B cell (primary cell): Measurements from ENCODE around the gene FHIP2A. TPM values are rescaled to one million over a fixed set of nuclear protein-coding genes. Genes with fewer than 3 reads are reported as not detected.
"Not testable (repeated sequence)": the region's sequence is repeated elsewhere in the genome, so short reads cannot be mapped to it uniquely, and the experiment has no call there.

Experiments
- ATAC-seq: fragments of 200-7000 bp; cut with Tn5 transposase; one replicate; pipeline ENCODE4 v1.10.0; 2021; ENCODE audit warnings: low read depth, mild to moderate bottlenecking, moderate number of reproducible peaks, moderate library complexity
- CTCF ChIA-PET: fragments of 350-600 bp; sonication (Branson Sonifier 250); formaldehyde crosslinking; loops from one replicate; lab custom pipeline; 2021; ENCODE audit warnings: antibody characterized with exemption, inconsistent platforms; lab: Charles Lee
- POLR2A ChIA-PET: fragments of 350-600 bp; sonication (Branson Sonifier 250); formaldehyde crosslinking; loops from one replicate; lab custom pipeline; 2021; ENCODE audit warnings: antibody characterized with exemption; lab: Charles Lee
- DNase-seq: peaks from one replicate; pipeline ENCODE4 v3.0.0; 2013
- H2AFZ ChIP-seq: 2 replicates; pipeline ENCODE4 v1.6.1; 2012; ENCODE audit warnings: mild to moderate bottlenecking, low read depth, low read length; ENCODE audit not compliant: insufficient read depth, poor library complexity, severe bottlenecking
- H3K27ac ChIP-seq, 2 donors: 1 replicate in 1 of 2; 2 replicates in 1 of 2; pipeline ENCODE4 v1.5.1; 2012 to 2013; ENCODE audit warnings: low read length in 2 of 2, mild to moderate bottlenecking in 2 of 2, moderate library complexity in 1 of 2
- H3K27me3 ChIP-seq, 4 experiments: fragments of 200-600 bp in 1 of 4; sonication (generic) in 1 of 4; replicated peaks in 1 of 4; 1 replicate in 2 of 4; 2 replicates in 2 of 4; pipeline versions ENCODE4 v1.6.1 to v1.7.0; 2013 to 2016; ENCODE audit warnings: low read length in 3 of 4, mild to moderate bottlenecking in 2 of 4, mixed read lengths in 1 of 4, moderate library complexity in 1 of 4; ENCODE audit not compliant: insufficient read depth in 4 of 4, control insufficient read depth in 3 of 4; ENCODE audit errors: control extremely low read depth in 1 of 4
- H3K36me3 ChIP-seq, 2 experiments: replicated peaks in 1 of 2; 1 replicate in 1 of 2; 2 replicates in 1 of 2; pipeline versions ENCODE4 v1.6.1 to v1.7.1; 2013; ENCODE audit warnings: low read length in 1 of 2; ENCODE audit not compliant: insufficient read depth in 2 of 2, control insufficient read depth in 1 of 2; ENCODE audit errors: control extremely low read depth in 1 of 2, extremely low read depth in 1 of 2
- H3K4me1 ChIP-seq, 2 donors: fragments of 200-600 bp in 1 of 2; sonication (generic) in 1 of 2; 1 replicate in 1 of 2; 2 replicates in 1 of 2; pipeline versions ENCODE4 v1.5.1 to v1.6.1; 2013 to 2017; ENCODE audit warnings: low read length in 2 of 2; ENCODE audit not compliant: control insufficient read depth in 2 of 2, insufficient read depth in 2 of 2
- H3K4me2 ChIP-seq: replicated peaks from 2 replicates; pipeline ENCODE3; 2012; ENCODE audit warnings: mild to moderate bottlenecking, low read depth, low read length; ENCODE audit not compliant: poor library complexity, severe bottlenecking
- H3K4me3 ChIP-seq, 5 experiments: fragments of 200-600 bp in 1 of 5; sonication (generic) in 1 of 5; 1 replicate in 3 of 5; 2 replicates in 2 of 5; pipeline versions ENCODE4 v1.5.1 to v1.7.0; 2011 to 2016; ENCODE audit warnings: low read length in 4 of 5, mild to moderate bottlenecking in 4 of 5, low read depth in 2 of 5, control low read depth in 1 of 5, moderate library complexity in 1 of 5; ENCODE audit not compliant: insufficient read depth in 1 of 5; ENCODE audit errors: control extremely low read depth in 1 of 5, extremely low read depth in 1 of 5
- H3K79me2 ChIP-seq: fragments of 200-600 bp; sonication (generic); one replicate; pipeline ENCODE4 v1.6.0; 2016; ENCODE audit warnings: low read length; ENCODE audit not compliant: control insufficient read depth, insufficient read depth
- H3K9ac ChIP-seq: fragments of 200-600 bp; sonication (generic); 2 replicates; pipeline ENCODE4 v1.6.1; 2017; ENCODE audit warnings: mild to moderate bottlenecking, low read length, moderate library complexity
- H3K9me3 ChIP-seq, 3 donors: one replicate each; pipeline versions ENCODE4 v1.6.1 to v1.7.1; 2013; ENCODE audit warnings: low read length in 2 of 3; ENCODE audit not compliant: control insufficient read depth in 2 of 3, insufficient read depth in 1 of 3; ENCODE audit errors: control extremely low read depth in 1 of 3
- H4K20me1 ChIP-seq: 2 replicates; pipeline ENCODE4 v1.6.0; 2012; ENCODE audit warnings: mild to moderate bottlenecking, low read length; ENCODE audit not compliant: insufficient read depth, control insufficient read depth, poor library complexity, severe bottlenecking
- H3K27ac Mint-ChIP-seq: one replicate; pipeline ENCODE4 v1.8.0; 2021; ENCODE audit warnings: mixed read lengths
- H3K27me3 Mint-ChIP-seq: one replicate; pipeline ENCODE4 v1.8.0; 2021; ENCODE audit warnings: mixed read lengths
- H3K4me1 Mint-ChIP-seq: one replicate; pipeline ENCODE4 v1.8.0; 2021; ENCODE audit warnings: mixed read lengths
- H3K4me3 Mint-ChIP-seq: one replicate; pipeline ENCODE4 v1.8.0; 2021; ENCODE audit warnings: mixed read lengths
- H3K9me3 Mint-ChIP-seq: one replicate; pipeline ENCODE4 v1.8.0; 2022; ENCODE audit warnings: mixed read lengths; ENCODE audit not compliant: insufficient read depth
- EZH2 ChIP-seq: IDR thresholded peaks from 2 replicates; pipeline ENCODE4 v1.6.1; 2012; ENCODE audit warnings: borderline replicate concordance, low read depth, mild to moderate bottlenecking, moderate library complexity, low read length; ENCODE audit not compliant: insufficient read depth, poor library complexity, severe bottlenecking
- WGBS: methylation state at CpG from one replicate; pipeline ENCODE4 v1.1.5; 2013; ENCODE audit warnings: missing lambda C conversion rate; ENCODE audit not compliant: insufficient coverage; 5-methylcytosine and 5-hydroxymethylcytosine counted together
- intact Hi-C: fragments of 100-400 bp; cut with micrococcal nuclease; formaldehyde crosslinking; loops from one replicate; pipeline ENCODE4 v1.10.0; 2022
- polyA plus RNA-seq: library from polyadenylated mRNA; depleted of rRNA; stranded (reverse); fragments of >200 nt; gene quantifications from 2 replicates; pipeline ENCODE4 v1.2.3, GENCODE V29; 2012
- total RNA-seq, 2 donors: library from RNA; stranded (reverse); fragments of 120-200 nt in 1 of 2; gene quantifications; 1 replicate in 1 of 2; 2 replicates in 1 of 2; pipeline versions ENCODE4 v1.2.3 to v1.2.4, GENCODE V29; 2013 to 2022
- TF ChIP-seq, protein P1 (sequence below): fragments of 200-600 bp; IDR thresholded peaks from one replicate; pipeline ENCODE4 v1.8.0; 2022; ENCODE audit warnings: antibody characterized with exemption, mild to moderate bottlenecking

FHIP2A gene
- total and polyA plus RNA-seq, 2 donors (not counting 1 experiment from before 2014, with no cell fraction given) = 4.9 to 18.2 TPM

DNA sequence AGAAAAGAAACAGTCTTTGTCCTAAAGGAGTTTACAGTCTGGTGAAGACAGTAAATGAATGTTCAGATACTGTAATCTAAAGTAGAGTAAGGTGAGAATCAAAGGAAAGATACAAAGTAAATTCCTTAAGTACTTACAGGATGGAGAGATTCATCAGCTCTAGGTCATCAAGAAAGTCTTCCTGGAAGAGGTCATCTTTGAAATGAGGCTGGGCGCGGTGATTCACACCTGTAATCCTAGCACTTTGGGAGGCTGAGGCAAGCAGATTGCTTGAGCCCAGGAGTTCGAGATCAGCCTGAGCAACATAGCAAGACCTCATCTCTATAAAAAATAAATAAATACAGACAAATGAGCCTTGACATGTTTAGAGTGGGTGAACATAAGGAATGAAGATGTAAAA lies 18.3 kb downstream of the FHIP2A start:
- H3K9ac ChIP-seq = no peak overlapping the region
- Mint-ChIP-seq H3K27me3 (no peaks in the 10 kb centered on the region), H3K4me1 (no peaks in the 10 kb centered on the region), H3K27ac (no peak overlapping the region), H3K9me3 (no peaks in the 10 kb centered on the region), H3K4me3 (no peak overlapping the region)
- ATAC-seq (no peak), DNase-seq (no peak)
- H3K79me2 ChIP-seq = no peaks in the 10 kb centered on the region
- 94% methylated on average over 2 of the region's 3 CpGs for WGBS
- POLR2A ChIA-PET = no interaction called here
- peaks cover 4 to 44% of the 10 kb centered on the region in 2 experiments for H3K36me3 ChIP-seq
- no peak overlapping the region for H3K4me3 ChIP-seq
- intact Hi-C loops = no loop called here
- CTCF ChIA-PET = interaction anchor here (0.7 kb wide), 1 partner anchor 36 kb away, joined by 3 read pairs; no protein-coding TSS in a partner anchor
- no peaks in the 10 kb centered on the region for H4K20me1 ChIP-seq
- H3K27ac ChIP-seq = no peak overlapping the region
- no peak for TF ChIP-seq EZH2
- TF ChIP-seq, protein P1, sequence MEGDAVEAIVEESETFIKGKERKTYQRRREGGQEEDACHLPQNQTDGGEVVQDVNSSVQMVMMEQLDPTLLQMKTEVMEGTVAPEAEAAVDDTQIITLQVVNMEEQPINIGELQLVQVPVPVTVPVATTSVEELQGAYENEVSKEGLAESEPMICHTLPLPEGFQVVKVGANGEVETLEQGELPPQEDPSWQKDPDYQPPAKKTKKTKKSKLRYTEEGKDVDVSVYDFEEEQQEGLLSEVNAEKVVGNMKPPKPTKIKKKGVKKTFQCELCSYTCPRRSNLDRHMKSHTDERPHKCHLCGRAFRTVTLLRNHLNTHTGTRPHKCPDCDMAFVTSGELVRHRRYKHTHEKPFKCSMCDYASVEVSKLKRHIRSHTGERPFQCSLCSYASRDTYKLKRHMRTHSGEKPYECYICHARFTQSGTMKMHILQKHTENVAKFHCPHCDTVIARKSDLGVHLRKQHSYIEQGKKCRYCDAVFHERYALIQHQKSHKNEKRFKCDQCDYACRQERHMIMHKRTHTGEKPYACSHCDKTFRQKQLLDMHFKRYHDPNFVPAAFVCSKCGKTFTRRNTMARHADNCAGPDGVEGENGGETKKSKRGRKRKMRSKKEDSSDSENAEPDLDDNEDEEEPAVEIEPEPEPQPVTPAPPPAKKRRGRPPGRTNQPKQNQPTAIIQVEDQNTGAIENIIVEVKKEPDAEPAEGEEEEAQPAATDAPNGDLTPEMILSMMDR = no peak
- no peak overlapping the region for H3K4me2 ChIP-seq
- no peak overlapping the region for H2AFZ ChIP-seq
- no peaks in the 10 kb centered on the region for H3K9me3 ChIP-seq
- H3K27me3 ChIP-seq = no peaks in the 10 kb centered on the region
- no peaks in the 10 kb centered on the region for H3K4me1 ChIP-seq

DNA sequence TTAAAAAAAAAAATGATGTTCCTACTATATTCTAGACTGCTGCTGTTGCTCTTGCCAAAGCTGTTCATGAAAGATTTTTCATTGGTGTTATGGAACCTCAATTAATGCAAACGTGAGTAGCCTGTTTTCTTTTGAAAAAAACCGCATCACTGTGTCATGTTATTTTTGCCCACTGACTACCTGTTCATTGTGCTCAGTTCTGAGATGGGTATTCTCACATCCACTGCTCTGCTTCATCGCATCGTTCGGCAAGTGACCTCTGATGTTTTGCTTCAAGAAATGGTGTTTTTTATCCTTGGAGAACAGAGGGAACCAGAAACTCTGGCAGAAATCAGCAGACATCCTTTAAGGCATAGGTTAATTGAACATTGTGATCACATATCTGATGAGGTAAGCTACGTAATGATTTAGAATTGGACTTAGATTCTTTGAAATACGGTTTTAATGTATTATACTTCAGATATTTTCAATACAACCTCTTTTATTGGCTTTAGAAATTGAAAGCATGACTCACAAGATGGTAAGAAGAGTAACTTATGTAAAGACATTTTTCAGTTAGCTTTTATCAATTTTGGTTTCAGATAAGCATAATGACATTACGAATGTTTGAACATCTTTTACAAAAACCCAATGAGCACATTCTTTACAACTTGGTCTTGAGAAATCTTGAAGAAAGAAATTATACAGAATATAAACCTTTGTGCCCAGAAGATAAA lies 24.6 kb downstream of the FHIP2A start:
- WGBS = 100% methylated on average over 2 of the region's 8 CpGs
- intact Hi-C loops = no loop called here
- H2AFZ ChIP-seq = no peak overlapping the region
- TF ChIP-seq EZH2 = no peak
- TF ChIP-seq, protein P1 = no peak
- no peak overlapping the region for H3K9ac ChIP-seq
- Mint-ChIP-seq H3K27me3 (no peaks in the 10 kb centered on the region), H3K4me3 (no peak overlapping the region), H3K27ac (no peak overlapping the region), H3K4me1 (no peaks in the 10 kb centered on the region), H3K9me3 (peaks cover 7% of the 10 kb centered on the region)
- peaks cover 24 to 65% of the 10 kb centered on the region in 2 experiments for H3K36me3 ChIP-seq
- H3K4me3 ChIP-seq = no peak overlapping the region
- H4K20me1 ChIP-seq = no peaks in the 10 kb centered on the region
- no peak overlapping the region for H3K27ac ChIP-seq
- CTCF ChIA-PET = no interaction called here
- peaks cover 0 to 3% (median 2%) of the 10 kb centered on the region in 3 donors for H3K9me3 ChIP-seq
- H3K4me1 ChIP-seq = no peaks in the 10 kb centered on the region
- DNase-seq (no peak), ATAC-seq (no peak)
- H3K79me2 ChIP-seq = no peaks in the 10 kb centered on the region
- no peak overlapping the region for H3K4me2 ChIP-seq
- POLR2A ChIA-PET = no interaction called here
- H3K27me3 ChIP-seq = no peaks in the 10 kb centered on the region

DNA sequence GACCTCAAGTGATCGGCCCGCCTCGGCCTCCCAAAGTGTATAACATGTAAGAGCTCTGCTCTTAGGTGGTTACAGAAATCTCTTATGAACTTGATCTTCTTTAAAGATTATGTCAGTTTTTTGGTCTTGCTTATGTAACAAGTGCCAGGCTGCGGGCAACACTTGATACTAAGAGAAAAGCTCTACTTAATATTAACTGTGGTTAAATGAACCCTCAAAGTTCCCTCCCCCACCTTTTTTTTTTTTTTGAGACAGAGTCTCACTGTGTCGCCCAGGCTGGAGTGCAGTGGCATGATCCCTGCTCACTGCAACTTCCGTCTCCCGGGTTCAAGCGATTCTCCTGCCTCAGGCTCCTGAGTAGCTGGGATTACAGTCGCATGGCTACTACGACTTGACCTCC lies 25.9 kb downstream of the FHIP2A start:
- H2AFZ ChIP-seq, H3K9me3 Mint-ChIP-seq, H3K4me3 ChIP-seq, H3K27me3 ChIP-seq, H3K9me3 ChIP-seq, H3K27me3 Mint-ChIP-seq, H3K4me3 Mint-ChIP-seq, H3K9ac ChIP-seq, H3K27ac ChIP-seq, POLR2A ChIA-PET, H3K4me1 ChIP-seq, intact Hi-C loops, H3K79me2 ChIP-seq, H4K20me1 ChIP-seq, H3K27ac Mint-ChIP-seq, CTCF ChIA-PET, H3K4me2 ChIP-seq, DNase-seq, ATAC-seq, H3K4me1 Mint-ChIP-seq: not testable (repeated sequence)
- 100% methylated on average over 5 of the region's 10 CpGs for WGBS
- H3K36me3 ChIP-seq = peaks cover 25 to 73% of the 10 kb centered on the region in 2 experiments
